CD14-positive monocyte (primary cell): ENCODE measurements around the gene TXNDC17. TPM values are rescaled to one million over a fixed set of nuclear protein-coding genes. Genes with fewer than 3 reads are reported as not detected.

Source experiments
- DNase-seq, 3 donors: peaks; one replicate each; pipeline ENCODE4 v3.0.0-alpha.2; 2011 to 2022
- H2AFZ ChIP-seq: 2 replicates; pipeline ENCODE4 v1.6.0; 2012; ENCODE audit warnings: mild to moderate bottlenecking, low read depth, low read length, inconsistent platforms; ENCODE audit not compliant: insufficient read depth, poor library complexity, severe bottlenecking
- H3K27ac ChIP-seq, 2 donors: 1 replicate in 1 of 2; 2 replicates in 1 of 2; pipeline ENCODE4 v1.5.1; 2012 to 2013; ENCODE audit warnings: low read length in 2 of 2, control low read depth in 1 of 2, inconsistent platforms in 1 of 2, low read depth in 1 of 2, mild to moderate bottlenecking in 1 of 2
- H3K27me3 ChIP-seq, 2 donors: one replicate each; pipeline versions ENCODE4 v1.6.0 to v1.6.1; 2011 to 2013; ENCODE audit warnings: low read length in 2 of 2; ENCODE audit not compliant: control insufficient read depth in 2 of 2, insufficient read depth in 2 of 2
- H3K36me3 ChIP-seq, 2 donors: replicated peaks in 1 of 2; 1 replicate in 1 of 2; 2 replicates in 1 of 2; pipeline versions ENCODE4 v1.5.1 to v1.6.1; 2012 to 2013; ENCODE audit warnings: low read length in 2 of 2, control low read depth in 1 of 2, inconsistent platforms in 1 of 2, mild to moderate bottlenecking in 1 of 2; ENCODE audit not compliant: insufficient read depth in 2 of 2, control insufficient read depth in 1 of 2
- H3K4me1 ChIP-seq, 2 donors: 1 replicate in 1 of 2; 2 replicates in 1 of 2; pipeline versions ENCODE4 v1.5.1 to v1.6.1; 2012 to 2013; ENCODE audit warnings: low read length in 2 of 2, control low read depth in 1 of 2, inconsistent platforms in 1 of 2, mild to moderate bottlenecking in 1 of 2, moderate library complexity in 1 of 2; ENCODE audit not compliant: insufficient read depth in 2 of 2, control insufficient read depth in 1 of 2
- H3K4me2 ChIP-seq: replicated peaks from 2 replicates; pipeline ENCODE3; 2012; ENCODE audit warnings: low read length, moderate library complexity, mild to moderate bottlenecking; ENCODE audit not compliant: poor library complexity, severe bottlenecking; ENCODE audit errors: extremely low read depth
- H3K4me3 ChIP-seq, 3 experiments: fragments of 200-600 bp in 1 of 3; sonication (generic) in 1 of 3; replicated peaks in 1 of 3; 1 replicate in 2 of 3; 2 replicates in 1 of 3; pipeline ENCODE4 v1.5.1; 2011 to 2013; ENCODE audit warnings: low read length in 3 of 3, mild to moderate bottlenecking in 3 of 3, control low read depth in 2 of 3, low read depth in 2 of 3, inconsistent platforms in 1 of 3, moderate library complexity in 1 of 3
- H3K79me2 ChIP-seq: 2 replicates; pipeline ENCODE4 v1.6.0; 2012; ENCODE audit warnings: mild to moderate bottlenecking, control low read depth, inconsistent platforms, low read length, moderate library complexity; ENCODE audit not compliant: insufficient read depth
- H3K9ac ChIP-seq: 2 replicates; pipeline ENCODE4 v1.6.0; 2017; ENCODE audit warnings: low read length, mild to moderate bottlenecking; ENCODE audit not compliant: insufficient read depth, poor library complexity, severe bottlenecking
- H3K9me3 ChIP-seq, 2 donors: replicated peaks in 1 of 2; 1 replicate in 1 of 2; 2 replicates in 1 of 2; pipeline versions ENCODE4 v1.5.1 to v1.6.1; 2012 to 2013; ENCODE audit warnings: low read length in 2 of 2, control low read depth in 1 of 2; ENCODE audit not compliant: control insufficient read depth in 1 of 2, insufficient read depth in 1 of 2
- H4K20me1 ChIP-seq: 2 replicates; pipeline ENCODE4 v1.6.0; 2012; ENCODE audit warnings: mild to moderate bottlenecking, low read length, control low read depth, moderate library complexity; ENCODE audit not compliant: insufficient read depth
- H3K27ac Mint-ChIP-seq, 7 donors: one replicate each; pipeline ENCODE4 v1.8.0; 2020; ENCODE audit warnings: mild to moderate bottlenecking in 7 of 7, mixed read lengths in 7 of 7, moderate library complexity in 6 of 7, inconsistent platforms in 2 of 7
- H3K27me3 Mint-ChIP-seq, 3 donors: one replicate each; pipeline ENCODE4 v1.8.0; 2021 to 2022; ENCODE audit warnings: low read depth in 3 of 3, mild to moderate bottlenecking in 3 of 3, mixed read lengths in 3 of 3, moderate library complexity in 3 of 3, inconsistent platforms in 1 of 3
- H3K36me3 Mint-ChIP-seq, 2 donors: one replicate each; pipeline ENCODE4 v1.8.0; 2020; ENCODE audit warnings: mixed read lengths in 2 of 2, inconsistent platforms in 1 of 2, mild to moderate bottlenecking in 1 of 2
- H3K4me1 Mint-ChIP-seq: one replicate; pipeline ENCODE4 v1.8.0; 2020; ENCODE audit warnings: mild to moderate bottlenecking, mixed read lengths
- H3K4me3 Mint-ChIP-seq, 2 donors: one replicate each; pipeline ENCODE4 v1.8.0; 2020; ENCODE audit warnings: mild to moderate bottlenecking in 2 of 2, mixed read lengths in 2 of 2, moderate library complexity in 1 of 2
- H3K9me3 Mint-ChIP-seq, 7 donors: one replicate each; pipeline ENCODE4 v1.8.0; 2020 to 2022; ENCODE audit warnings: mixed read lengths in 7 of 7, mild to moderate bottlenecking in 6 of 7, moderate library complexity in 6 of 7, inconsistent platforms in 2 of 7
- CTCF ChIP-seq: fragments of 200-600 bp; IDR thresholded peaks from one replicate; pipeline ENCODE4 v1.8.0; 2022; ENCODE audit warnings: antibody characterized with exemption, mild to moderate bottlenecking
- WGBS: methylation state at CpG from one replicate; pipeline ENCODE4 v1.1.5; 2013; ENCODE audit warnings: missing lambda C conversion rate; ENCODE audit not compliant: insufficient coverage; 5-methylcytosine and 5-hydroxymethylcytosine counted together
- intact Hi-C, 2 donors: fragments of 100-400 bp; cut with micrococcal nuclease; formaldehyde crosslinking; loops; one replicate each; pipeline versions ENCODE4 v1.15.0 to v1.15.1; 2023
- polyA plus RNA-seq, 3 donors: library from polyadenylated mRNA; depleted of rRNA in 1 of 3; unstranded in 2 of 3; stranded (reverse) in 1 of 3; fragments of 300-500 nt in 2 of 3; fragments of >200 nt in 1 of 3; fragmentation: Illumina TruSeq in 2 of 3; gene quantifications; 1 replicate in 2 of 3; 2 replicates in 1 of 3; pipeline ENCODE4 v1.2.3, GENCODE V29; 2012 to 2021

TXNDC17 gene
- polyA plus RNA-seq, 3 donors: 88.8 to 357 (median 319) TPM

- intact Hi-C loops: loop anchor here in 1 of 2 donors (10.0 kb wide), 1 partner anchor 326 kb away; the partner anchor contains the start of gene ALOX12
- H3K4me3 Mint-ChIP-seq: no peak overlapping the region
- no peak overlapping the region for H3K4me2 ChIP-seq
- H3K4me3 ChIP-seq: no peak overlapping the region
- H3K4me1 Mint-ChIP-seq: peaks cover 2% of the 10 kb centered on the region
- H3K9ac ChIP-seq: no peak overlapping the region
- no peaks in the 10 kb centered on the region for H3K36me3 Mint-ChIP-seq
- no peak overlapping the region for H2AFZ ChIP-seq
- no peaks in the 10 kb centered on the region for H3K4me1 ChIP-seq
- H3K27ac ChIP-seq: no peak overlapping the region
- peaks cover 24 to 50% (median 49%) of the 10 kb centered on the region in 3 donors for H3K27me3 Mint-ChIP-seq
- no peaks in the 10 kb centered on the region for H3K9me3 Mint-ChIP-seq
- WGBS: 92% methylated on average over 8 of the region's 14 CpGs
- no peaks in the 10 kb centered on the region for H3K36me3 ChIP-seq
- no peaks in the 10 kb centered on the region for H4K20me1 ChIP-seq
- no peak for DNase-seq
- TF ChIP-seq CTCF: no peak
- no peak overlapping the region for H3K27ac Mint-ChIP-seq
- peaks cover 0 to 18% of the 10 kb centered on the region in 2 donors for H3K27me3 ChIP-seq
- H3K79me2 ChIP-seq: no peaks in the 10 kb centered on the region
- H3K9me3 ChIP-seq: no peaks in the 10 kb centered on the region
Measured at GRCh38 chr17:6668727-6669425, 28.0 kb downstream of the TXNDC17 start.

- Histone ChIP-seq H2AFZ (no peak overlapping the region), H4K20me1 (no peaks in the 10 kb centered on the region), H3K9ac (no peak overlapping the region), H3K79me2 (no peaks in the 10 kb centered on the region), H3K9me3 (no peaks in the 10 kb centered on the region), H3K36me3 (no peaks in the 10 kb centered on the region), H3K4me2 (no peak overlapping the region), H3K4me1 (no peaks in the 10 kb centered on the region), H3K27me3 (peaks cover 0 to 18% of the 10 kb centered on the region in 2 donors), H3K27ac (no peak overlapping the region), H3K4me3 (no peak overlapping the region)
- no peak overlapping the region for H3K4me3 Mint-ChIP-seq
- intact Hi-C loops: loop anchor here in 1 of 2 donors (10.0 kb wide), 1 partner anchor 325 kb away; the partner anchor contains the start of gene ALOX12
- TF ChIP-seq CTCF: no peak
- H3K27ac Mint-ChIP-seq: no peak overlapping the region
- no peaks in the 10 kb centered on the region for H3K9me3 Mint-ChIP-seq
- no peak for DNase-seq
- H3K4me1 Mint-ChIP-seq: peaks cover 2% of the 10 kb centered on the region
- H3K27me3 Mint-ChIP-seq: peaks cover 23 to 48% (median 48%) of the 10 kb centered on the region in 3 donors
- 91% methylated on average over 6 of the region's 10 CpGs for WGBS
- H3K36me3 Mint-ChIP-seq: no peaks in the 10 kb centered on the region
Measured at GRCh38 chr17:6669479-6670212, 28.8 kb downstream of the TXNDC17 start.
